Measurements from ENCODE around the gene CCNA2.

Gene CCNA2

GRCh38 chr4:121771869-121772268, 51.8 kb downstream of the CCNA2 start:
- DNase-seq, result no peak

- no peak for DNase-seq
Measured at GRCh38 chr4:121769341-121769740, 54.3 kb downstream of the CCNA2 start.

DNA sequence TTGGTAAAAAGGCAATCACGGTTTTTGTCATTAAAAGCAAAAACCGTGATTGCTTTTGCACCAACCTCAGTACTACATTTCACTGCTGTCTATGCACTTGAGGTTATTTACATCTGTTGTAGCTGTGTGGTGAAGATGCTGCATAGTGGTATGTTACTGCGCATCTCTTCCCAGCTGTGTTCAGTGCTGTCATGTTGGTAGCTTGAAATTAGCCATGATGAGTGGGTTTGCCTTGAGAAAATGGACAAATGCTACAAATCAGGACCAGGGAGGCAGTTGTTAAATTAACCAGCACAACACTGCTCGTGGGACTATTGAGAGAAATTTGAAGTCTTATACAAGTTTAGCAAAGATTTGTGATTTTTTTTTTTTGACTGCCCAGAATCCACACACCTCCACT, 56.5 kb downstream of the CCNA2 start:
- no peak for DNase-seq
